ENCODE results near the gene PCOLCE2.

- TF ChIP-seq CTCF (IDR thresholded peaks at IDR 0.05; ENCODE audit: borderline replicate concordance, extremely low read depth, low read length, poor library complexity, severe bottlenecking) (no peak), EZH2 (IDR thresholded peaks at IDR 0.05; ENCODE audit: borderline replicate concordance, low read depth, low read length, severe bottlenecking) (no peak)
Measured at GRCh38 chr3:142934887-142935269, 46.0 kb upstream of the PCOLCE2 start.
